ENCODE results near the gene PRRT3.

PRRT3 gene

DNA sequence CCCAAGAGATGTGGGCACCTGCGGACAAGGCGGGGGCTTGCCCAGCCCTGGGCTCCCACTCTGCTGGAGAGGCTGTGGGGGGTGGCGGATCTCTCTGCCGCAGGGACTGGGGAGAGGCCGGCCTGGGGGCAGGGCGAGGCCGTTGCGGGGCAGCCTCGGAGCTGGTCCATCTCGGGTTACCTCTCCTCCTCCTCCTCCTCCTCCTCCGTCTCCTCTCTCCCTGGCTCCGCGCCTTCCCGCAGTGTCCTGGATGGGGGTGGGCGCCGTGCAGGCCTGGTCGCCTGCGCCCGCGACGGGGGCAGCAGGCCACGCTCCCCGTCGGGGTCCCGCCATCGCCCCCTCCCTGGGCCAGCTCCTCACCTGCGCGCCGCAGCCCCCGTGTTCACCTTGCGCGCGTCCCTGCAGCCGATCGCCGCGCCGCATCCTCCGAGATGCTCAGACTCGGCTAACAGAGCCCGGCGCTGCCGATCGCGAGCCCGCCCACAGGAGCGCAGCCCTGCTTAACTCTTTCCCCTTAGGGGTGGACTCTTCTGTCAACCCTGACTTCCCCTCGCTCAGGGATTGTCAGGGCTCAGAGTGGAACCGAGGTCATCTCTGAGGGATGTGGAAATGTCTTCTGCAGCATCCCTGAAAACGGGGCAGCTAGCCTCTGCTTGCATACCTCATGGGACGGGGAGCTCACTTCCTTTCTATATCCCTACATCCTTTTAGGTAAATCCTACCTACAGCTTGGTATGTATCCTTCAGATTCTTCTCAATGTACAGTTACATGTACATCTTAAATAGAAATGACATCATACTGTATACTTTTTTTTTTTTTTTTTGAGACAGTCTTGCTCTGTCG lies at the start of gene PRRT3:
PRRT3 (minus strand) TSS at position 447 of the 844 bp plus-strand sequence. CDS start 2,293 bp downstream, outside the sequence.
- Histone ChIP-seq H3K36me3 (ENCODE audit: insufficient read depth, low read length) (no peaks in the 10 kb centered on the region), H3K27ac (no peak within 1 kb of the TSS), H3K9ac (ENCODE audit: insufficient read length) (no peak within 1 kb of the TSS), H3K9me3 (ENCODE audit: low read depth, low read length) (no peaks in the 10 kb centered on the region), H3K4me3 (no peak within 1 kb of the TSS)
- DNase-seq (ENCODE audit: low read depth, low spot score): no peak
- no peak for TF ChIP-seq POLR2AphosphoS5 (IDR thresholded peaks at IDR 0.05; ENCODE audit: borderline replicate concordance, low read depth, low read length)
- no peak for TF ChIP-seq EZH2 (IDR thresholded peaks at IDR 0.05)

GRCh38 chr3:10000686-10001085 lies 48.5 kb upstream of the PRRT3 start:
- no peak for DNase-seq (ENCODE audit: low read depth, low spot score)
- H3K4me3 ChIP-seq: no peak overlapping the region
- H3K9me3 ChIP-seq (ENCODE audit: low read depth, low read length): no peaks in the 10 kb centered on the region
- peaks cover 9% of the 10 kb centered on the region for H3K36me3 ChIP-seq (ENCODE audit: insufficient read depth, low read length)
- no peak overlapping the region for H3K9ac ChIP-seq (ENCODE audit: insufficient read length)
- H3K27ac ChIP-seq: no peak overlapping the region
- no peak for TF ChIP-seq EZH2 (IDR thresholded peaks at IDR 0.05)
- no peak for TF ChIP-seq POLR2AphosphoS5 (IDR thresholded peaks at IDR 0.05; ENCODE audit: borderline replicate concordance, low read depth, low read length)
- TF ChIP-seq FOXP2 (optimal IDR thresholded peaks at IDR 0.05; ENCODE audit: control extremely low read depth, extremely low read length, insufficient read depth): no peak

GRCh38 chr3:9994086-9994844 lies 42.1 kb upstream of the PRRT3 start:
- Histone ChIP-seq H3K9ac (ENCODE audit: insufficient read length) (no peak overlapping the region), H3K36me3 (ENCODE audit: insufficient read depth, low read length) (peaks cover 6% of the 10 kb centered on the region), H3K4me3 (no peak overlapping the region), H3K27ac (no peak overlapping the region), H3K9me3 (ENCODE audit: low read depth, low read length) (no peaks in the 10 kb centered on the region)
- DNase-seq (ENCODE audit: low read depth, low spot score): no peak
- no peak for TF ChIP-seq EZH2 (IDR thresholded peaks at IDR 0.05)
- TF ChIP-seq POLR2AphosphoS5 (IDR thresholded peaks at IDR 0.05; ENCODE audit: borderline replicate concordance, low read depth, low read length): no peak
- TF ChIP-seq FOXP2 (optimal IDR thresholded peaks at IDR 0.05; ENCODE audit: control extremely low read depth, extremely low read length, insufficient read depth): no peak

DNA sequence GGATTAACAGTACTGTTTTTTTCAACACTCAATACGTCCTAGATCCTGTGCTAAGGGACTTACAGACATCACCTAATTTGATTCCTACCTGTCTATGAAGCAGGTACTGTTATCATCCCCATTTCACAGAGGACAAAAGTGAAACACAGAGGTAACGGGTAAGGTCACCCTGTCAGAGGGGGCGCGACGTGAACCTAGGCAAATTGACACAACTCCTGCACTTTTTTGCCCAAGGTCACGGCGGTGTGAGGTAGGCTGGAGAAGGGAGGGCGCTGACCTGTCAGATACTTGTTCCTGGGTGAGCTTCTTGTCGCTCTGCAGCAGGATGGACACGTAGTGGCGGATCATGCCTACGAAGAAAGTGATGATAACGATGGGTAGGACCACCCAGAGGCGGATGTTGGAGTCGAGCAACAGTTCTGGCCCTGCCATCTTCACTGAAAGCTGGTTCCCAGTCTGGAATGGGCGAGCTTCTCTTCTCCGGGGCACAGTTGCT lies 34.1 kb upstream of the PRRT3 start:
- Histone ChIP-seq H3K27ac (no peak overlapping the region), H3K9ac (ENCODE audit: insufficient read length) (peak overlapping the region; percentile 76), H3K4me3 (peak overlapping the region; percentile 86), H3K36me3 (ENCODE audit: insufficient read depth, low read length) (no peaks in the 10 kb centered on the region), H3K9me3 (ENCODE audit: low read depth, low read length) (no peaks in the 10 kb centered on the region)
- TF ChIP-seq FOXP2 (optimal IDR thresholded peaks at IDR 0.05; ENCODE audit: control extremely low read depth, extremely low read length, insufficient read depth) (no peak), EZH2 (IDR thresholded peaks at IDR 0.05) (no peak), POLR2AphosphoS5 (IDR thresholded peaks at IDR 0.05; ENCODE audit: borderline replicate concordance, low read depth, low read length) (no peak)
- no peak for DNase-seq (ENCODE audit: low read depth, low spot score)

DNA sequence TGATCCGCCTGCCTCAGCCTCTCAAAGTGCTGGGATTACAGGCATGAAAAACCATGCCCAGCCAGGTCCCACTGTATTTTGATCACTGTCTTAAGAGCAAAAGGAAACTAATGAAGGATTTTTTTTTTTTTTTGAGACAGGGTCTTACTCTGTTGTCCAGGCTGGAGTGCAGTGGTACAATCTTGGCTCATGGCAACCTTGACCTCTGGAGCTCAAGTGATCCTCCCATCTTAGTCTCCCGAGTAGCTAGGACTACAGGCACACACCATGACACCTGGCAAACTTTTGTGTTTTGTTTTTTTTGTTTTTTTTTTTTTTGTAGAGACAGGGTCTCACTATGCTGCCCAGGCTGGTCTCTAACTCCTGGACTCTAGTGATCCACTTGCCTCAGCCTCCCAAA lies 28.0 kb upstream of the PRRT3 start:
- no peak overlapping the region for H3K9ac ChIP-seq (ENCODE audit: insufficient read length)
- H3K9me3 ChIP-seq (ENCODE audit: low read depth, low read length): no peaks in the 10 kb centered on the region
- DNase-seq (ENCODE audit: low read depth, low spot score): no peak
- peaks cover 3% of the 10 kb centered on the region; the same call in 1 of the 2 replicates for H3K36me3 ChIP-seq (ENCODE audit: insufficient read depth, low read length)
- H3K4me3 ChIP-seq: no peak overlapping the region
- TF ChIP-seq FOXP2 (optimal IDR thresholded peaks at IDR 0.05; ENCODE audit: control extremely low read depth, extremely low read length, insufficient read depth) (no peak), POLR2AphosphoS5 (IDR thresholded peaks at IDR 0.05; ENCODE audit: borderline replicate concordance, low read depth, low read length) (no peak), EZH2 (IDR thresholded peaks at IDR 0.05) (no peak)
- H3K27ac ChIP-seq: no peak overlapping the region

- Histone ChIP-seq H3K27ac (no peak overlapping the region), H3K9ac (ENCODE audit: insufficient read length) (no peak overlapping the region), H3K4me3 (no peak overlapping the region), H3K9me3 (ENCODE audit: low read depth, low read length) (no peaks in the 10 kb centered on the region), H3K36me3 (ENCODE audit: insufficient read depth, low read length) (peaks cover 3% of the 10 kb centered on the region; the same call in 1 of the 2 replicates)
- DNase-seq (ENCODE audit: low read depth, low spot score): no peak
- no peak for TF ChIP-seq FOXP2 (optimal IDR thresholded peaks at IDR 0.05; ENCODE audit: control extremely low read depth, extremely low read length, insufficient read depth)
- no peak for TF ChIP-seq POLR2AphosphoS5 (IDR thresholded peaks at IDR 0.05; ENCODE audit: borderline replicate concordance, low read depth, low read length)
- no peak for TF ChIP-seq EZH2 (IDR thresholded peaks at IDR 0.05)
Observed at GRCh38 chr3:9978710-9979305, 26.6 kb upstream of the PRRT3 start.

DNA sequence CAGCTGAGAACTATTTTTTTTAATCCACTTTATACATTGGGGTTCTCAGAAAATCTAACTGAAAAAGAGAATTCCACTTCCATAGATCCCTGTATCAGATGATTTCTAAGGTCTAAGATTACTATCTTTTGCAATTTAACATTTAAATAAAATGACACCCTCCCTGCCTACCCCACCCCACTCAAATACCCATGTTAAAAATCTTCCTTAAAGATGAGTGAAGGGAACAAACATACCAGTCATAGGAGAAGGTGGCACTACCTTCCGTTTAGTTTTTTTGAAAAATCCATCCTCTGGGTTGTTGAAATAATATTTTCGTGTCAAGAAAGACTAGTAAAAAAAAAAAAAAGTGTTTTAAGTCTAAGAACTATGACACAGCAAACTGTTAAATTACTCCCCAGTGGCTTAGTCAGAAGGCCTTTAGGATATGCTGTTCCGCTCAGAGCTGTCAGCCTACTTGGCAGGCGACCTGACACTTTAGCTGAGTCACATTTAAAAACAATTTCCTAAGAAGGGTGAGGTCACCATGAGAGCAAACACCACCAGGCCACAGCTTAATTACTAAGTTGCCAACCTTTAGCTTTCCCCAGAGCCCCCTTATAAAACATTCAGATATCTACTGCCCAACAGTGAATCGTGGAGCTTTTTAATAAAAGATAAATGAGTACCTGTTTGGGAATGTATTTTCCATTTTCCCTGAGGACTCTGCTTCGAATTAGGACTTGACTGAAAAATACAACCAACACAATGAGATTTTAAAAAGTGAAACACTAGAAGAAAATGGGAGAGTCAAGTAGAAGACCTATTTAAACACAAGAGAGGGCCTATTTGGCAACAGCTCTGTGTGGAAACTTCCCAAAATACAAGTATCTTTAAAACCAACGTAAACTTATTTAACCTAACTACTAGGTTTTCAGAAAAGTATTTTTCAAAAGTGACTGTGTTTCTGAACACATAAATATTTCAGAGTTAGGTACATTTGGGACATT lies 24.8 kb upstream of the PRRT3 start:
- Histone ChIP-seq H3K36me3 (ENCODE audit: insufficient read depth, low read length) (peaks cover 6% of the 10 kb centered on the region; the same call in 1 of the 2 replicates), H3K9ac (ENCODE audit: insufficient read length) (no peak overlapping the region)
- TF ChIP-seq EZH2 (IDR thresholded peaks at IDR 0.05) (no peak), FOXP2 (optimal IDR thresholded peaks at IDR 0.05; ENCODE audit: control extremely low read depth, extremely low read length, insufficient read depth) (no peak), POLR2AphosphoS5 (IDR thresholded peaks at IDR 0.05; ENCODE audit: borderline replicate concordance, low read depth, low read length) (no peak)

More for the DNA sequence above, 24.8 kb upstream of the PRRT3 start:
- Histone ChIP-seq H3K9me3 (ENCODE audit: low read depth, low read length) (no peaks in the 10 kb centered on the region), H3K4me3 (no peak overlapping the region), H3K27ac (peak overlapping the region; percentile 54; the same call in 1 of the 2 replicates)
- DNase-seq (ENCODE audit: low read depth, low spot score): no peak

Measured in SK-N-MC (cell line).